ENCODE results near the gene RNF166.

Gene RNF166

DNA sequence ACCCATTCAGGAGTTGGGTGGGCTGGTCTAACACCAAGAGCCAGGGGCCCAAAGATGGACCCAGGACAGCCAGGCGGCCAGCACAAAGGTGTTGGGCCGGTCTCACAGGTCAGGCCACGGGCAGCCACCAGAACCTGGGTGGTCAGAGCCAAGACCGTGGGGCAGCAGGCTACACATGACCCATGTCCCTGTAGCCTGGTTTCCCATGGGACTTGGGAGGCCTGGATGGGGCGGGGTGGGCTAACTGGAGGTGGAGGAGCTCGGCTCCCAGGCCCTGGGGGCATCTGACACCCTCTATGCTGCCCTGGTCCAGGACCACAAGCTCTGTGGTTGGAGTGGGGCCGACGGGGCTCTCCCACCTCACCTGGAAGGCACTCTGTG lies 17.3 kb upstream of the RNF166 start:
- no peak for DNase-seq

DNA sequence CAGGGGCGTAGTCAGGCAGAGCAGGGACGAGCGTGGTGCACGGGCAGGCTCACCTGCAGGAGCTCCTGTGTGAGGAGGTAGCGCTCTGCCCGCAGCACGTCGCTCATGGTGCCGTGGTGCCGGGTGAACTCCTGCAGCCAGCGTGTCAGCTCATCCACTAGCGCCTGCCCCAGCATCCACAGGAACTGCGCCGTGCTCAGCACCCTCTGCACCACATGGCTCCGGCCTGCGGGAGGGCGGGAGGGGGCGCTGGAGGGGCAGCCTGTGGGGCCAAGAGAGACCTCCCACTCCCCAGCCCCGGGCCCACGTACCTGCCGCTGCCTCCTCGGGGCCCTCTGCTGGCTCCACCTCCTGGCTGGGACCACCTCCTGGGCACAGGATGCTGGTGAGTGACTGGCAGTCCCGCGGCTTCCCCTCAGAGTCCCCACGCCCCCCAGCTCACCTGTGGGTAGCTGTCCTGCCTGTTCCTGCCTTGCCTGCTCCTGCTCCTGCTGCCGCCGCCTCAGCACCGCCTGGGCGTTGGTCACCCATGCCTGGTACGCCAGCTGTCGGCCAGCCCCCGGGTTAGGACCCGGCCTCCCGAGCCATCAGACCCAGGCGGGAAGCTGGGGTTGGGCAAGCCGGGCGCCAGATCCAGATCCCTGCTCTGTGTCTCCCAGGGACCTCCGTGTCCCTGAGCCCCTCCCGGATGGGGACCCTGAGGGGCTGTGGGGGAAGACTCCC lies 16.7 kb upstream of the RNF166 start:
- DNase-seq: no peak

DNA sequence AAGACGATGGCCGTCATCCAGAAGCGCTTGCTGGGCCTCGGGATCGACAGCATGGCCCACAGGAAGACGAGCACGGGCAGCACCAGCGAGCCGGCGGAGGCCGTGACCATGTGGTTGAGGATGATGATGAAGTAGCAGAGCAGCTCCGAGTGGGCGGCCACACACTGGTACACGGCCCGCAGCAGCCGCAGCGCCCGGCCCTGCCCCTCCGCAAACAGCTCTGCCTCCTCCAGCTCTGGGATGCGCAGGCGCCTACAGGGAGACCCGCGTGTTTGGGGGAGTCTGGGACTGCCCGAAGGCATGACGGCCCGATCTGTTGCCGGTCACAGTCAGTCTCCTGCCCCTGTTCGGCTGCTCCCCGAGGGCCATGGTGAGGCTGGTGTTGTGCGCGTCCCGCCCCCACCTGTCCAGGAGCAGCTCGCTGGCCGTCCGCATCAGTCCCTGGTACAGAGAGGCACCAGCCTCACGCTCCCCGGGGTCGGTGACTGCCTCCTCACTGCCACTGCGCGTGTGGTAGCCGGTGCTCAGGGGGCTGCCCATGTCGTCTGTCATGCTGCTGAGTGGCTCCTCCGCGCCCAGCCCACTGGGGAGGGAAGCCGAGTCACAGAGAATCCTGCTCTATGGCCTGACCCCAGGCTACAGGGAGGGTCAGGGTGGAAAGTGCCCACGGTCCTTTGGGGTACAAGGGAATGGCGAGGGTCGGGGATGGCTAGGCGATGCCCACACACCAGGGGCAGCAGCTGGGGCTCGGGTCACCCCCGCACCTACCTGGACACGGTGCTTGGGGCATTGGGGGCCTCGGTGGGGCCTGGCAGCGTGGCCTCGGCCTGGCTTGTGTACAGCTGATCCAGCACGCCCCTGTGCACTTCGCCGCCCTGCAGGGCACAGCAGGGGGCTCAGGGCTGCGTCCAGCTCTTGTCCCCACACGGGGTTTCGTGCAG lies 15.9 kb upstream of the RNF166 start:
- no peak for DNase-seq

DNA sequence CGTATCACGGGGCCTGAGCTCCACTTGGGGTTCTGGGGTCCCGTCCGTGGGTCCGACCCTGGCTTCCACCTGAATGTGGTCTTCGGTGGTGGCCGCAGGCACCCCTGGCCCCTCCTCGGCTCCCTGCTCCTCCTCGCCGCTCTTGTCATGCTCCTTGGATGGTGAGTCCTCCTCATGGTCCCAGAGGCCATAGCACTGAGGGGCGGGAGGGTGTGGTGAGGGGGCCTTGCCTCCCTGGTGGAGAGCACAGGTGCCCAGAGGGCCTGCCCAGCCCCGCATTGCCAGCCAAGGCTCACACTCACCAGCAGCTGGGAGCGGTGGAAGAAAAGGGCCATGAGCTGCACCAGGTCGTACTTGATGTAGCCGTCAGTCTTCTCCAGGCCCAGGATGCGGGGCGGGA lies 15.0 kb upstream of the RNF166 start:
- DNase-seq: no peak

DNA sequence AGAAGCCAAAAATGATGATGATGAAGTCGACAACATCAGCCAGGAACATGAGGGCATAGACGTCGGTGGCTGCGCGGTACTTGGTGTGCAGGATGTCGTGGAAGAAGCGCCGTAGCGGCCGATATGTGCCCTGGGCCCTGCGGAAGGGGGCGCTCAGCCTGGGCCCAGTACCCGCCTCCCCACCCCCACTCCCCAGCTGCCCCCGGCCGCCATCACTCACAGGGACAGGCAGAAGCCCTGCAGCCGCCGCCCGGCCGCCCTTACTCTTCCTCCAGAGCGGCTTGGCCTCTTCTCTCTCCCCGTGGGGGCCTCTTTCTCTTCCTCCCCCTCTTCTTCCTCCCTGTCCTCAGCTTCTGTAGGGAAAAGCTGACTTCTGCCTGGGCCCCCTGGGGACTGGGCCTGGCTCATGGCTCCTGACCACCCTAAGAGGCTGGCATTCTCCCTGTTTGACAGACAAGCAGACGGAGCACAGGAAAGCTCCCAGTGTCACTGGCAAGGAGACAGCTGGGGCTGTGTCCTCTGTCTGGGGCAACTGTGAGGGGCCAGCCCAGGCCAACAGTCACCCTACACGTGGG lies 14.3 kb upstream of the RNF166 start:
- DNase-seq: no peak

DNA sequence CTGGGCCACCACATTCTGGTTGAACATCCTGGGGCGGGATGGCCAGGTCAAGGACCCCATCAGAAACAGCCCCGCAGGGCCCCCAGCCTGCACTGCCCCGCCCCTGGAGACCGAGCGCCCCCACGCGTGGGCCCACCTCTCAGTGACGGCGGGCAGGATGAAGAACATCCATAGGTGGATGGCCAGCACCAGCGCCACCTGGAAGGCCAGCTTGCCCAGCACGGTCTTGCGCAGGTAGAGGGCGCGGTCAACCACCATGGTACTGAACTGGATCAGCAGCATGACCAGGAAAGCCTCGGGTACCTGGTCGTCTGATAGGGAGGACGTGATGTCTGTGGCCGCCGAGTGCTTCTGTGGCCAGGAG lies 13.7 kb upstream of the RNF166 start:
- DNase-seq: no peak

DNA sequence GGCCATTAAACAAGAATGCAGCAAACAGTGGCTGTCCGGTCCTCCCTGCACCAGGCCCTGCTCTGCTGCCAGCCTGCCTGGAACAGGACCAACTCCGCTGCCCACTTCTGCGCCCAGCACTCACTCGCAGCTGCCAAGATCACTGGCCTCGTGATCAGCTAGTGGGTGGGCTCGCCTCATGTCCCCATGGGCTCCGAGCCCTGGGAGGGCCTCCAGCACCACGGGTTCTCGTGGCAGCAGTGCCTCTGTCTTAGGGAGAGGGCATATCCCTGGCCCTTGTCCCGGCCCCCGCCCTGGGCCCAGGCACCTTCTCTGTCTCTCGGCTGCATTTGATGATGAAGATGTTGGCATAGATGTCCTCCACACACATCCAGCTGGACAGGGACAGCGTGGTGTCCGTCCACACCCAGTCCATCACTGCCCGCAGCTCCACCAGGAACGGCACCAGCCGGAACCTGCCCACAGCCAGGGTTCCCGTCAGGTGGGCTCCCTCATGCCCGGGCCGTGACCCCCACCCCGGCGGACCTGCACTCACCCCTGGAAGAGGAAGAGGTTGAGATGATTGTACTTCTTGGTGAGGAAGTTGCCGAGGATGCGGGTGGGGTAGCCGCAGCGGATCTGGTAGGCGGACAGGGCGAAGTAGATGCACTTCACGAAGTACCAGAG lies 13.2 kb upstream of the RNF166 start:
- DNase-seq: no peak

DNA sequence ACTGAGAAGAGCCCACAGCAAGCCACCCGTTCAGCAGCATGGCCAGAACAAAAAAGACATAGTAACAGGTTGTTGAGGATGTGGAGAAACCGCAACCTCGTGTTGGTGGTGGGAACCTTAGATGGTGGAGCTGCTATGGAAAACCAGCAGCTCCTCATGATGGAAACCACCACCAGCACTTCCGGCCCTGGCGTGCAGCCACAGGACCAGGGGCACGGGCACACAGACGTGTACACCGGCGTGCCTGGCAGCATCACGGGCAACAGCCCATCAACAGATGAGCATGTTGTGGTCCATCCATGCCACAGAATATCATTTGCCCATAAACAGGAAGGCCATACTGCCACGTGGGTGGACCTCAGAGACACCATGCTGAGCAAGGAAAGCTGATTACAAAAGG lies 12.0 kb upstream of the RNF166 start:
- DNase-seq: no peak

DNA sequence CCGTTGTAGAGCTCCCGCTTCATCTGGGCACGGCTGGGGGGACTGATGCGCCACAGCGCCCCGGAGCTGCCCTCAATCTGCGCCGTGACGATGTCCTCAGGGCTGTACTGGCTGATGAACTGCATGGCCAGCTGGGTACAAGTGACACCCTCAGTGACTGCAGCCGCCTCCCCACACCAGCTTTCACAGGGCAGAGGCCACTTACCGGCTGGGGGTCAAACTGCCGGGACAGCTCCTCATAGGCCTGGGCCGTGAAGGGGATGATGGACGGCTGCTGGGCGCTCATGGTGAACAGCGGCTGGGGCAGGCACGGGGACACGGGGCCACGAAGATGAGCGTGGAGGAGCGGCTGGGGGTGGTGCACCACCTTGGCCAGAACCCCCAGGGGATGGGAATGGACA lies 10.4 kb upstream of the RNF166 start:
- DNase-seq: no peak

DNA sequence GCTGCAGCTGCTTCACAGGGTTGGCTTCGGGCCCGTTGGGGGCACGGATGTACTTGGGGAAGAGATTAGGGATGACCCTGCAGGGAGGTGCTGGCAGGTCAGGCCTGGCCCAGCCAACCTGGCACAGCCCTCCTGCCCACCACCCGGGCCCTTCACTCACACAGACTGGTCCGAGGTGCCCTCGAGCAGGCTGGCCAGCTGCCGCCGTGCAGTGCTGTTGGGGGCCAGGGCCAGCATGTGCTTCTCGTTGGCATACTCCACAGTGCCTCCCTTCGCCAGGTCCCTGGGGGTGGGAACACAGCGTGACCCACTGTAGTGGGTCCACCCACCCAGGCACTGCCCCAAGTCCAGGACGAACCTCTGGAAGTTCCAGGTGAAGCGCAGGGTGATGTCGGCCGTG lies 10.0 kb upstream of the RNF166 start:
- no peak for DNase-seq

DNA sequence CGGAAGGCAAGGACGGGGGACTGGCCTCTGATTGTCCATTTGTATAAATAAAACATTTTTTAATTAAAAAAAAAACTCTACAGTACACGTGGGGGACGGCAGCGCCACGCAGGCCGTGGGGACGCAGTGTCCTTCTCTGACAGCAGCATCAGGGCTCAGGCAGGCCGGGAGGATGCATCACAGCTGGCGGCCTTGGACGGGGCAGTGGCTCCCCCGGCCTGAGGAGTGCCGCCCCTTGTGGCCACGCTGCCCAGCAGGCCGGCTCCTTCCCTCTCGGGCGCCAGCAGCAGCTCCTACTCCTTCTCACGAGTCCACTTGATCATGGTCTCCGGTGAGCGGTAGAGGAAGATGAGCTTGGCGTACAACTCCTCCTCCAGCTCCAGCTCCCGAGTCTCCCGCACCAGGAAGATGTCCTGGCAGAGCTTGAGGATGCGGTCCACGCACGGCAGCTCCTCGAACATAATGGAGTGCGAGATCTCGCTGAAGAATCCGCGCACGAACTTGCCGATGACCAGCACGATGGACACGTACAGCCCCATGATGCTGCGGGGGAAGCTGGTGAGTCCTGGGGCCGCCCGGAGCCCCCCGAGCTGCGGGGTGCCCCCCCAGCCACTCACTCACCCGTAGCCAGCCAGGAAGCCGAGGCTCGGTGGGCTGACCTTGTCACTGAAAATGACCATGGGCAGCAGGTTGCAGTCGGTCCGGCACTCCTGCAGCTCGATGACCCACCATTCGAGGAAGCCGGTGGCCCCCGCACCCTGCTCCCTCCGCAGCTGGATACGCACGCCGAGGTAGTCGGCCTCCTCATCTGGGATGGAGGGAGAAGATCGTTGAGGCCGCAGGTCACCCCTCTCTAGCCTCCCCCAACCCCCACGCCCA lies 9.3 kb upstream of the RNF166 start:
- DNase-seq: no peak

DNA sequence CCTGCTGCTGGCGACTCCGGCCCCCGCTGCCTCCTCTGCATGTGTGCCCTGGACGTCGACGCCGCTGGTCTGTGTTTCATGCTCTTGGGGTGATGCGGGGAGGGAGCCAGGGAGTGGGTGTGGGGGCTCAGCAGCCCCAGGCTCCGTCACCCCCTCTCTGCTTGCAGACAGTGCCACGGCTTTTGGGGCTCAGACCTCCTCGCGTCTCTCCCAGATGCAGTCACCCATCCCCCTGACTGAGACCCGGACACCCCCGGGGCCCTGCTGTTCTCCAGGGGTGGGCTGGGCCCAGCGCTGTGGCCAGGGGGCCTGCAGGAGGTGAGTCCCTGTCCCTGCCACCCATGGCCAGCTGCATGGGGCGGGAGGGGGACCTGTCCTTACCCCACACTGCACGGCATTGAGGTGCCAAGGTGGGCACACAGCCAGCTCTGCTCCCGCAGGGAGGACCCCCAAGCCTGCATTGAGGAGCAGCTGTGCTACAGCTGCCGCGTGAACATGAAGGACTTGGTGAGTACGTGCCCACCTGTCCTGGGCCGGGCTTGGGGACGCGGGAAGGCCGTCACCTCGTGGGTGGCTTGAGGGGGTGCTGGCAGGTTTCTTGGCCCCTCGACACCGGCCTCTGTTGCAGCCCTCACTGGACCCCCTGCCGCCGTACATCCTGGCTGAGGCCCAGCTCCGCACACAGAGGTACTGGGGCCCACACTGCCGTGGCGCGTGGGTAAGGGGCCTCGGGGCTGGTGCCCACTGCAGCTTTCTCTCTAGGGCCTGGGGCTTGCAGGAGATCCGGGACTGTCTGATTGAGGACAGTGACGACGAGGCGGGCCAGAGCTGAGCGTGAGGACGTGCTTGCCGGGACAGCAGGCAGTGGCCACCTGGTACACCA lies 8.5 kb upstream of the RNF166 start:
- DNase-seq: no peak

DNA sequence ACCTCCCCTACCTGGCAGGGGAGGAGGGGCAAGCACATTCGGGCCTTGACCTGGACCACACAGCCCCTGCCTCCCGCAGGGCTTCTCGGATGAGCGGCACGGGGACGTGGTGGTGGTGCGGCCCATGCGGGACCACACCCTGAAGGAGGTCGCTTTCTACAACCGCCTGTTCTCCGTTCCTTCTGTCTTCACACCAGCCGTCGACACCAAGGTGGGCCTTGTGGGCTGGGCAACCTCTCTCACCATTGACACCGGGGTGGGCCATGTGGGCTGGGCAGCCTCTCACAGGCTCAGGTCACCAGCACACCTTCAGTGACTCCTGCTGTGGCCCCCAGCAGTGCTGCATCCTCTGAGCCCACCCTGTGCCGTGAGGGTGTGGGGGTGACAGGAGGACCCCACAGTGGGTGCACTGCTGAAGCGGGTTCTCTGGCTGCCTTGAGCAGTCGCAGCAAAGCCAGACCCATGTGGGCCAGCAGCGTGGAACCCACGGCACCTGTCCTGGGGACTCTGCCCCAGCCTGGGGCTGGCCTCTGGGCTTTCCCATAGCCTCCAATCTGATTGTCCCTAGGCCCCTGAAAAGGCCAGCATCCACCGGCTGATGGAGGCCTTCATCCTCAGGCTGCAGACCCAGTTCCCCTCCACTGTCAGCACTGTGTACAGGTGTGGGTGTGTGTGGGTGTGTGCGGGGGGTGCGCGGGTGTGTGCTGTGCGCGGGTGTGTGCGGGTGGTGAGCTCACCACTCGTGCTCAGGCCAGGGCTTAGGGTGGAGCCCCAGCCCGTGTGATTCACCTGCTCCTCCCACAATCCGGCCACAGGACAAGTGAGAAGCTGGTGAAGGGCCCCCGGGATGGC lies 7.6 kb upstream of the RNF166 start:
- no peak for DNase-seq

DNA sequence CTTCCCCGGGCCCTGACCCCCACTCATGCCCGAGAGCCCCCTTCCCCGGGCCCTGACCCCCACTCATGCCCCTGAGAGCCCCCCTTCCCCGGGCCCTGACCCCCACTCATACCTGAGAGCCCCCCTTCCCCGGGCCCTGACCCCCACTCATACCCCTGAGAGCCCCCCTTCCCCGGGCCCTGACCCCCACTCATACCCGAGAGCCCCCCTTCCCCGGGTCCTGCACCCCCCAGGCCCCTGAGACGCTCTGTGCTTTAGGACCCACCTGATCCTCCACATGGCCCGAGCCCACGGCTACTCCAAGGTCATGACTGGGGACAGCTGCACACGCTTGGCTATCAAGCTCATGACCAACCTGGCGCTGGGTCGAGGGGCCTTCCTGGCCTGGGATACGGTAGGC lies 6.8 kb upstream of the RNF166 start:
- no peak for DNase-seq

DNA sequence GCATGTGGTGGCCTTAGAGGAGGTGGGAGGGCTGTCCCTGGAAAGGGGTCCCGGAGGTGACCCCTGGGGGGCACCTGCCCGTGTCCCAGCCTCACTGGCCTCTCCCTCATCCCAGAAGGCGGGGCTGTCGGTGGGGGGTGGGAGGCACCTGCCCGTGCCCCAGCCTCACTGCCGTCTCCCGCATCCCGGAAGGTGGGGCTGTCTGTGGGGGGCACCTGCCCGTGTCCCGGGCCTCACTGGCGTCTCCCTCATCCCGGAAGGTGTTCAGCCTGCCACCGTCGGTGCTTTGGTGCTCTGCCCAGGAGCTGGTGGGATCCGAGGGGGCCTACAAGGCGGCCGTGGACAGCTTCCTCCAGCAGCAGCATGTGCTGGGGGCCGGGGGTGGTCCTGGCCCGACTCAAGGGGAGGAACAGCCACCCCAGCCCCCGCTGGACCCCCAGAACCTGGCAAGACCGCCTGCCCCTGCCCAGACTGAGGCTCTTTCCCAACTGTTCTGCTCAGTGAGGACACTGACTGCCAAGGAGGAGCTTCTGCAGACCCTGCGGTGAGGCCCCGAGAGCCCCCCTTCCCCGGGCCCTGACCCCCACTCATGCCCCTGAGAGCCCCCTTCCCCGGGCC lies 6.3 kb upstream of the RNF166 start:
- no peak for DNase-seq

DNA sequence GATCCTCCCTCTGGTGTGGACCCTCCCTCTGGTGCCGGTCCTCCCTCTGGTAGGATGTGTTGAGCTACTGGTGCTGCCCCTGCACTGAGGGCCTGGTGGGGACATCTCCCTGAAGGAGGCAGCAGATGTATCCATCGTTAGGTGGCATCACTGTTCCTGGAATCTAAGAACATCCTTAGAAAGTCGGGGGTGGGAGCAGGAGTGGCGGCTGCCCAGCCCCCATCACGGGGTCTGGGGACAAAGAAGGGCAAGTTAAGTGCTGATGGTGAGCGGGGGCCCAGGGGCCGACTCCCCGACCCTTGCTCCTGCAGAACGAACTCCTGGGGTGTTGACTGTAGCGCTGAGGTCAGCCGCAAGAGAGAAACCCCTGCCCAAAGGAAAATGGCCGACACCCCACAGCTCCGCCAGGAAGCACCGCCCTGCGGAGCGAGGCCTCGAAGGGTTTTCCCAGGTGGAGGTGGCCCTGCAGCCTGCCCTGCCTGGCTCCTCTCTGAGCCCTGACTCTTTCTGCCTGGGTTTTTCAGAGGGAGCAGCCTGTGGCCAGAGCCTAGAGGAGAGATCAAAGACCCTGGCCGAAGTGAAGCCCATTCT lies 5.6 kb upstream of the RNF166 start:
- DNase-seq: no peak

DNA sequence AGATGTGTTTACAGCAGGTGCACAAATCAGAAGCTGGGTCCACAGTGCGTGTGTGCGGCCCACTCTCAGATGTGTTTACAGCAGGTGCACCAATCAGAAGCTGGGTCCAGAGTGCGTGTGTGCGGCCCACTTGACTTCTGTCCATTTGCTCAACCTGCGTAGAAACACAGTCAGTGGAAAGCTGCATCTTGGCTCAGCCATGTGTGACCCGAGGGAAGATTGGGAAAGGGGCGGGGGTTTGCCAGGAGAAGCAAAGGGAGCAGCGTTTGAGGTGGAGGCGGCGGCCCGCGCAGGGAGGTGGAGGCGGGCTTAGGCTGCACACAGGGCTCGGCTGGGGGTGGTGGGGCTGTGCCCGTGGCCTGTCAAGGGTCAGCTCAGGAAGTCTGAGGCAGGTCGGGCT lies 4.3 kb upstream of the RNF166 start:
- no peak for DNase-seq

DNA sequence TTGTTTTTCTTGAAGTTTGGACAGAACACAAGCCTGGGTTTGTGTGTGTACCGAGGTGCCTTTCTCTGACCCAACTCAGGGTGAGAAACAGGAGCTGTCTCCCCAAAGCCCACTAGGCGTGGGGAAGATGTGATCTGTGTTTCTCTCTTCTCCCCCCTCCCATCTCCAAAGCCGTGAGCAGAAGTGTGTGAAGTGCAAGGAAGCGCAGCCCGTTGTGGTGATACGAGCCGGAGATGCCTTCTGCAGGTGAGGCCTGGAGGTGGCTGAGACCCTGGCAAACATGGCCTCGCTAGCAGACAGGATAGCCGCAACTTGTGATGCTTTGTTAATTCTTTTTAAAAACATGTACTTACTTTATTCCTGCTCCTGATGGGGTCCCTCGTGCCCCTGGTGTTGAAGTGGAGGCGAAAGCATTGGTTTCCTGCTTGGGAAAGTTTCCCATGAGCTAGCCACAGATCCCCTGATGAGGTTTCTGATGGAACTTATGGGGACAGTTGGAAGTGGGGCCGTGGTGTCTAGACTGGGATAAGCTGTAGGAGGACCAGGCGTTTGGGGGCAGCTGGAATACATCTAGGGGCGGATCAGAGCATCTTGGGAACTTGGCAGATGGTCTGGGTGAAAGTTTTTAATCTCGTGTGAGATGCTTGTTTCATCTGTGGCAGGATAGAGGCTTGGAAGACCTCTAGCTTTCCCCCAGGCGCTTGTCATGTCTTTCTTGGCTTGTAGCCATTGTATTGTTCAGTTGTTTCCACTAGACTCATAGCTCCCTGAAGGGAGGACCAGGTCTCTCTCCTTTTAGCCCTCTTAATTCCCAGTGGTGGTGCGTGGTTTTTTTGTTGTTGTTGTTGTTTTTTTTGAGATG lies 988 bp upstream of the RNF166 start:
- DNase-seq: no peak
